GM18858 (cell line): Measurements from ENCODE around the gene VWA5A.
A peak's percentile ranks its signal among the peaks of the same experiment; 100 is the strongest.

ENCODE experiments used
- ATAC-seq: cut with Tn5 transposase; IDR thresholded peaks from one replicate; pipeline ENCODE4 v1.9.1; 2021; ENCODE audit not compliant: unreplicated experiment

Gene VWA5A

GRCh38 chr11:124114942-124115781 is at the start of gene VWA5A:
VWA5A (plus strand) TSS chr11:124115450; CDS start chr11:124117512, 2,062 bp downstream.
- ATAC-seq: peak; percentile 99

- ATAC-seq: no peak
These were observed 46.6 kb upstream of the VWA5A start for GRCh38 chr11:124068601-124069110.

GRCh38 chr11:124069429-124070401 is 45.5 kb upstream of the VWA5A start:
- ATAC-seq: no peak

- peak; percentile 92 for ATAC-seq
These were observed 44.2 kb upstream of the VWA5A start for GRCh38 chr11:124070915-124071622.

- no peak for ATAC-seq
These were observed 43.7 kb upstream of the VWA5A start for GRCh38 chr11:124071623-124071948.

GRCh38 chr11:124072147-124072546 is 43.1 kb upstream of the VWA5A start:
- ATAC-seq: no peak

- ATAC-seq: no peak
These were observed 40.7 kb upstream of the VWA5A start for GRCh38 chr11:124074554-124074953.

- no peak for ATAC-seq
These were observed 39.8 kb upstream of the VWA5A start for GRCh38 chr11:124075492-124075840.

GRCh38 chr11:124075841-124076651 is 39.2 kb upstream of the VWA5A start:
- peak; percentile 41 for ATAC-seq

GRCh38 chr11:124077266-124077665 is 38.0 kb upstream of the VWA5A start:
- ATAC-seq: no peak

GRCh38 chr11:124078591-124078990 is 36.7 kb upstream of the VWA5A start:
- no peak for ATAC-seq

GRCh38 chr11:124079631-124080326 is 35.5 kb upstream of the VWA5A start:
- ATAC-seq: no peak

GRCh38 chr11:124080327-124081001 is 34.8 kb upstream of the VWA5A start:
- no peak for ATAC-seq

- no peak for ATAC-seq
These were observed 33.8 kb upstream of the VWA5A start for GRCh38 chr11:124081483-124081882.

- ATAC-seq: no peak
These were observed 32.9 kb upstream of the VWA5A start for GRCh38 chr11:124082371-124082770.

GRCh38 chr11:124085583-124085982 is 29.7 kb upstream of the VWA5A start:
- no peak for ATAC-seq

- ATAC-seq: no peak
These were observed 29.0 kb upstream of the VWA5A start for GRCh38 chr11:124085997-124086846.

- no peak for ATAC-seq
These were observed 24.3 kb upstream of the VWA5A start for GRCh38 chr11:124090996-124091395.
